ENCODE measurements around the gene ANTXR1. TPM values are rescaled to one million over a fixed set of nuclear protein-coding genes. Genes with fewer than 3 reads are reported as not detected.

The ANTXR1 gene
- total and polyA plus RNA-seq, 2 of the 8 experiments (the other 6 are each of a cell fraction or from before 2014, with no cell fraction given) = 15.8 to 44.3 TPM

GRCh38 chr2:69041214-69041613, 28.2 kb downstream of the ANTXR1 start:
- no peaks in the 10 kb centered on the region for H3K23me2 ChIP-seq (ENCODE audit: low read depth, low read length)
- H3K4me2 ChIP-seq (ENCODE audit: insufficient read depth in 1 of 2, low read depth in 2 of 2, low read length in 2 of 2) = no peak overlapping the region
- no peak overlapping the region for H2BK15ac ChIP-seq (ENCODE audit: low read length)
- POLR2A ChIA-PET (ENCODE audit: partially characterized antibody) = interaction anchor here (0.9 kb wide), 1 partner anchor 136 kb away, joined by 3 read pairs; no protein-coding TSS in a partner anchor
- no peak overlapping the region for H4K5ac ChIP-seq (ENCODE audit: insufficient read length, low read depth, low read length)
- FAIRE-seq (no peak), DNase-seq (ENCODE audit: low read depth in 1 of 2, low spot score in 2 of 2) (no peak)
- H4K8ac ChIP-seq (ENCODE audit: extremely low read depth, insufficient read depth, low read length) = no peak overlapping the region
- CTCF ChIA-PET (ENCODE audit: partially characterized antibody) = no interaction called here
- H3K14ac ChIP-seq (ENCODE audit: insufficient read length) = no peak overlapping the region
- H4K20me1 ChIP-seq (replicated peaks in 1 of 2; ENCODE audit: control insufficient read depth in 1 of 2, insufficient read depth in 2 of 2, low read length in 2 of 2) = peaks cover 1 to 4% of the 10 kb centered on the region in 2 experiments
- H3K23ac ChIP-seq (ENCODE audit: insufficient read length) = no peak overlapping the region
- H3K4ac ChIP-seq (replicated peaks; ENCODE audit: insufficient read length, low read depth, low read length) = no peak overlapping the region
- no peak overlapping the region for H3K4me3 ChIP-seq (ENCODE audit: extremely low read depth in 1 of 4, insufficient read depth in 2 of 4, low read depth in 3 of 4, low read length in 4 of 4)
- H3K27me3 ChIP-seq (replicated peaks in 1 of 4; ENCODE audit: control insufficient read depth in 3 of 4, extremely low read depth in 1 of 4, insufficient read depth in 3 of 4, low read length in 3 of 4) = no peaks in the 10 kb centered on the region
- peaks cover 0 to 8% (median 3%) of the 10 kb centered on the region in 4 experiments; a peak in 4 of 8 replicates for H3K36me3 ChIP-seq (ENCODE audit: control insufficient read depth in 2 of 4, insufficient read depth in 4 of 4, low read length in 3 of 4)
- no peaks in the 10 kb centered on the region for H3K9me3 ChIP-seq (ENCODE audit: insufficient read depth in 2 of 2, low read depth in 1 of 2, low read length in 1 of 2)
- H3K9ac ChIP-seq (replicated peaks in 1 of 4; ENCODE audit: extremely low read depth in 1 of 4, low read depth in 3 of 4, low read length in 3 of 4) = no peak overlapping the region
- H3K79me2 ChIP-seq (ENCODE audit: control insufficient read depth in 1 of 2, insufficient read depth in 2 of 2, low read length in 2 of 2) = peaks cover 0 to 3% of the 10 kb centered on the region in 2 experiments; a peak in 1 of 4 replicates
- H2BK120ac ChIP-seq (replicated peaks; ENCODE audit: low read depth, low read length) = no peak overlapping the region
- no peak overlapping the region for H4K91ac ChIP-seq (replicated peaks; ENCODE audit: insufficient read length, low read length)
- H3K4me1 ChIP-seq (replicated peaks in 1 of 4; ENCODE audit: control insufficient read depth in 3 of 4, insufficient read depth in 4 of 4, low read length in 3 of 4) = no peaks in the 10 kb centered on the region; a peak in 1 of 7 replicates
- no peak overlapping the region for H2BK12ac ChIP-seq (ENCODE audit: low read depth, low read length)
- no peak overlapping the region for H2BK20ac ChIP-seq (ENCODE audit: low read length)
- no peak overlapping the region for H2BK5ac ChIP-seq (ENCODE audit: low read depth, low read length)
- H3K56ac ChIP-seq (replicated peaks; ENCODE audit: insufficient read length, low read depth, low read length) = no peak overlapping the region
- WGBS, 2 experiments (ENCODE audit: extremely low coverage in 1 of 2, insufficient coverage in 1 of 2, insufficient read length in 1 of 2, insufficient replicate concordance in 2 of 2, low coverage in 1 of 2, low lambda C conversion rate in 2 of 2, missing lambda C conversion rate in 1 of 2) = 91% methylated on average over 4 of the region's 4 CpGs; no CpG with 5 or more reads in 1 of the 2 experiments
- no peak overlapping the region for H3K27ac ChIP-seq (ENCODE audit: low read depth, low read length)
- H3K18ac ChIP-seq (ENCODE audit: extremely low read depth, low read length) = no peak overlapping the region
- TF ChIP-seq NANOG (IDR thresholded peaks at IDR 0.05; ENCODE audit: insufficient read depth, low read depth, low read length, poor library complexity, severe bottlenecking) (no peak), GTF2F1 (IDR thresholded peaks at IDR 0.05; ENCODE audit: borderline replicate concordance, low read depth, low read length) (no peak), POLR2AphosphoS5 (IDR thresholded peaks at IDR 0.05; ENCODE audit: low read depth, low read length) (no peak), CBX8 (IDR thresholded peaks at IDR 0.05; ENCODE audit: borderline replicate concordance, low read depth, low read length) (no peak), EGR1 (IDR thresholded peaks at IDR 0.05; ENCODE audit: borderline replicate concordance, low read depth, low read length) (no peak), KDM4A (IDR thresholded peaks at IDR 0.05; ENCODE audit: low read depth, low read length, severe bottlenecking) (no peak), MAFK (IDR thresholded peaks at IDR 0.05; ENCODE audit: low read depth, low read length) (no peak), HDAC6 (IDR thresholded peaks at IDR 0.05; ENCODE audit: low read depth, low read length) (no peak)
- TF ChIP-seq, protein P1, sequence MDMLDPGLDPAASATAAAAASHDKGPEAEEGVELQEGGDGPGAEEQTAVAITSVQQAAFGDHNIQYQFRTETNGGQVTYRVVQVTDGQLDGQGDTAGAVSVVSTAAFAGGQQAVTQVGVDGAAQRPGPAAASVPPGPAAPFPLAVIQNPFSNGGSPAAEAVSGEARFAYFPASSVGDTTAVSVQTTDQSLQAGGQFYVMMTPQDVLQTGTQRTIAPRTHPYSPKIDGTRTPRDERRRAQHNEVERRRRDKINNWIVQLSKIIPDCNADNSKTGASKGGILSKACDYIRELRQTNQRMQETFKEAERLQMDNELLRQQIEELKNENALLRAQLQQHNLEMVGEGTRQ (IDR thresholded peaks at IDR 0.05; ENCODE audit: low read length) = no peak
- TF ChIP-seq, protein P2, sequence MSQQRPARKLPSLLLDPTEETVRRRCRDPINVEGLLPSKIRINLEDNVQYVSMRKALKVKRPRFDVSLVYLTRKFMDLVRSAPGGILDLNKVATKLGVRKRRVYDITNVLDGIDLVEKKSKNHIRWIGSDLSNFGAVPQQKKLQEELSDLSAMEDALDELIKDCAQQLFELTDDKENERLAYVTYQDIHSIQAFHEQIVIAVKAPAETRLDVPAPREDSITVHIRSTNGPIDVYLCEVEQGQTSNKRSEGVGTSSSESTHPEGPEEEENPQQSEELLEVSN (IDR thresholded peaks at IDR 0.05) = no peak
- no peak overlapping the region for H2AK5ac ChIP-seq (ENCODE audit: low read depth, low read length)
- no peaks in the 10 kb centered on the region for H3K79me1 ChIP-seq (ENCODE audit: low read depth, low read length)
- H2AFZ ChIP-seq (ENCODE audit: low read length) = no peak overlapping the region

All from H1 (cell line).